Keratinocyte (primary cell): ENCODE data around the gene DPP3. TPM values are rescaled to one million over a fixed set of nuclear protein-coding genes. Genes with fewer than 3 reads are reported as not detected.

Experiments used
- DNase-seq: peaks from one replicate; pipeline ENCODE4 v3.0.0-alpha.2; 2011; ENCODE audit warnings: low read depth, missing footprints, low spot score
- FAIRE-seq: peaks from 2 replicates; lab custom pipeline; 2011; peaks lifted over from hg19 to GRCh38; lab: Jason Lieb, UNC
- H2AFZ ChIP-seq: 2 replicates; pipeline ENCODE4 v1.6.0; 2012; ENCODE audit warnings: low read length, control low read depth, inconsistent platforms; ENCODE audit not compliant: control insufficient read depth
- H3K27ac ChIP-seq: 2 replicates; pipeline ENCODE4 v1.5.1; 2011; ENCODE audit warnings: low read length; ENCODE audit not compliant: control insufficient read depth, insufficient read depth
- H3K27me3 ChIP-seq: 3 replicates; pipeline ENCODE4 v1.6.0; 2011; ENCODE audit warnings: low read length; ENCODE audit not compliant: control insufficient read depth, insufficient read depth; ENCODE audit errors: extremely low read depth
- H3K36me3 ChIP-seq, 2 experiments: 2 replicates in 1 of 2; 3 replicates in 1 of 2; pipeline ENCODE4 v1.5.1; 2011; ENCODE audit warnings: low read length in 2 of 2, mild to moderate bottlenecking in 1 of 2; ENCODE audit not compliant: control insufficient read depth in 2 of 2, insufficient read depth in 2 of 2; ENCODE audit errors: extremely low read depth in 1 of 2
- H3K4me1 ChIP-seq: 3 replicates; pipeline ENCODE4 v1.5.1; 2011; ENCODE audit warnings: low read length; ENCODE audit not compliant: control insufficient read depth, insufficient read depth; ENCODE audit errors: extremely low read depth
- H3K4me2 ChIP-seq: 3 replicates; pipeline ENCODE4 v1.6.0; 2011; ENCODE audit warnings: low read depth, low read length; ENCODE audit not compliant: control insufficient read depth, insufficient read depth; ENCODE audit errors: extremely low read depth
- H3K4me3 ChIP-seq, 3 experiments: fragments of 200-600 bp in 1 of 3; sonication (generic) in 1 of 3; 2 replicates in 2 of 3; 3 replicates in 1 of 3; pipeline ENCODE4 v1.5.1; 2011 to 2016; ENCODE audit warnings: low read length in 3 of 3, mild to moderate bottlenecking in 3 of 3, control low read depth in 2 of 3, inconsistent platforms in 1 of 3, low read depth in 1 of 3, mixed read lengths in 1 of 3, mixed run types in 1 of 3, moderate library complexity in 1 of 3; ENCODE audit not compliant: control insufficient read depth in 2 of 3, insufficient read depth in 2 of 3; ENCODE audit errors: extremely low read depth in 1 of 3
- H3K79me2 ChIP-seq: 2 replicates; pipeline ENCODE4 v1.6.0; 2012; ENCODE audit warnings: low read length; ENCODE audit not compliant: control insufficient read depth, insufficient read depth
- H3K9ac ChIP-seq: 3 replicates; pipeline ENCODE4 v1.6.0; 2011; ENCODE audit warnings: low read length; ENCODE audit not compliant: control insufficient read depth, insufficient read depth; ENCODE audit errors: extremely low read depth
- H3K9me1 ChIP-seq: 3 replicates; pipeline ENCODE4 v1.6.0; 2011; ENCODE audit warnings: low read length; ENCODE audit not compliant: control insufficient read depth, insufficient read depth; ENCODE audit errors: extremely low read depth
- H3K9me3 ChIP-seq: 2 replicates; pipeline ENCODE4 v1.5.1; 2012; ENCODE audit warnings: low read depth, low read length; ENCODE audit not compliant: control insufficient read depth
- H4K20me1 ChIP-seq: 3 replicates; pipeline ENCODE4 v1.6.0; 2011; ENCODE audit warnings: low read length; ENCODE audit not compliant: control insufficient read depth, insufficient read depth; ENCODE audit errors: extremely low read depth
- CTCF ChIP-seq, 3 experiments: IDR thresholded peaks in 1 of 3; conservative IDR thresholded peaks in 1 of 3; optimal IDR thresholded peaks in 1 of 3; 2 replicates in 2 of 3; 3 replicates in 1 of 3; pipeline versions ENCODE3 to v1.5.1; 2011; ENCODE audit warnings: low read length in 3 of 3, mild to moderate bottlenecking in 3 of 3, moderate library complexity in 2 of 3, control low read depth in 1 of 3, inconsistent platforms in 1 of 3; ENCODE audit not compliant: insufficient read depth in 2 of 3; ENCODE audit errors: extremely low read depth in 1 of 3
- EZH2 ChIP-seq: IDR thresholded peaks from one replicate; pipeline ENCODE4 v1.6.1; 2012; ENCODE audit warnings: inconsistent platforms, mild to moderate bottlenecking, low read length, moderate library complexity
- dilution Hi-C: fragments of 300-500 bp; cut with MboI; formaldehyde crosslinking; loops from one replicate; pipeline ENCODE4 v1.7.0; 2020; ENCODE audit warnings: low sequenced_read_pairs; ENCODE audit not compliant: extremely low pct_ligation_motif_present
- polyA plus RNA-seq, 5 experiments: library from polyadenylated mRNA; depleted of rRNA in 3 of 5; stranded (reverse) in 3 of 5; stranded (forward) in 1 of 5; unstranded in 1 of 5; fragments of >200 nt; gene quantifications; 1 replicate in 1 of 5; 2 replicates in 3 of 5; 3 replicates in 1 of 5; pipeline versions ENCODE4 v1.2.1 to v1.2.3, GENCODE V29; 2011 to 2012; ENCODE audit warnings: missing spikeins in 2 of 5, low read depth in 1 of 5, low replicate concordance in 1 of 5

DPP3 gene
- polyA plus RNA-seq, 1 donor (not counting 4 experiments of a cell fraction or from before 2014, with no cell fraction given): 57.9 TPM

- dilution Hi-C loops: no loop called here
- no peak for FAIRE-seq
- no peak for DNase-seq
- no peak overlapping the region for H3K27ac ChIP-seq
- H3K79me2 ChIP-seq: no peaks in the 10 kb centered on the region
- H3K9me3 ChIP-seq: no peaks in the 10 kb centered on the region
- no peak overlapping the region for H3K9ac ChIP-seq
- H3K36me3 ChIP-seq: peaks cover 6 to 7% of the 10 kb centered on the region in 2 experiments
- H3K4me1 ChIP-seq: peaks cover 17% of the 10 kb centered on the region
- H4K20me1 ChIP-seq: peaks cover 5% of the 10 kb centered on the region
- H3K4me3 ChIP-seq: no peak overlapping the region
- H3K9me1 ChIP-seq: peaks cover 2% of the 10 kb centered on the region
- H3K27me3 ChIP-seq: no peaks in the 10 kb centered on the region
- H3K4me2 ChIP-seq: no peak overlapping the region
- no peak overlapping the region for H2AFZ ChIP-seq
- no peak for TF ChIP-seq CTCF (optimal IDR thresholded peaks at IDR 0.05 in 1 of 3, IDR thresholded peaks at IDR 0.05 in 1 of 3, conservative IDR thresholded peaks at IDR 0.05 in 1 of 3; ENCODE audit: extremely low read depth in 1 of 3, insufficient read depth in 2 of 3, low read length in 3 of 3)
- TF ChIP-seq EZH2: no peak
Measured at GRCh38 chr11:66475349-66476172, 4.7 kb upstream of the DPP3 start.

- Histone ChIP-seq H3K9ac (no peak overlapping the region), H3K9me1 (peaks cover 2% of the 10 kb centered on the region), H3K4me2 (no peak overlapping the region), H3K36me3 (peaks cover 6 to 7% of the 10 kb centered on the region in 2 experiments), H3K27ac (no peak overlapping the region), H4K20me1 (peaks cover 5% of the 10 kb centered on the region), H3K27me3 (no peaks in the 10 kb centered on the region), H3K79me2 (peaks cover 3% of the 10 kb centered on the region), H3K9me3 (no peaks in the 10 kb centered on the region), H2AFZ (no peak overlapping the region), H3K4me1 (peaks cover 23% of the 10 kb centered on the region), H3K4me3 (no peak overlapping the region)
- DNase-seq (no peak), FAIRE-seq (no peak)
- dilution Hi-C loops: no loop called here
- no peak for TF ChIP-seq CTCF (optimal IDR thresholded peaks at IDR 0.05 in 1 of 3, IDR thresholded peaks at IDR 0.05 in 1 of 3, conservative IDR thresholded peaks at IDR 0.05 in 1 of 3; ENCODE audit: extremely low read depth in 1 of 3, insufficient read depth in 2 of 3, low read length in 3 of 3)
- no peak for TF ChIP-seq EZH2
Measured at GRCh38 chr11:66476173-66476840, 3.9 kb upstream of the DPP3 start.
